ENCODE results near the gene NPB. TPM values are rescaled to one million over a fixed set of nuclear protein-coding genes. Genes with fewer than 3 reads are reported as not detected.

NPB gene
- total RNA-seq, 8 experiments from 2014 or later: 0.15 to 0.92 (median 0.43) TPM; not detected in 1

- WGBS, 10 experiments: 83 to 100% (median 95%) methylated on average over 1 to 9 of the region's 56 CpGs; no CpG with 5 or more reads in 5 of the 10 experiments
- no peak for ATAC-seq (replicated peaks in 6 of 8)
- in situ Hi-C loops (cut with MboI; ENCODE audit: low pct_unique_long_range_greater_than_20kb in 2 of 9, low sequenced_read_pairs in 9 of 9, unreplicated experiment in 9 of 9): no loop called here
- peak overlapping the region; percentile 49 to 78 for H3K27ac ChIP-seq
- peaks cover 24 to 31% of the 10 kb centered on the region in 2 donors for H3K4me1 ChIP-seq (replicated peaks in 1 of 2)
- H3K4me3 ChIP-seq: no peak overlapping the region
Measured at GRCh38 chr17:81940538-81941483, 38.8 kb downstream of the NPB start.

GRCh38 chr17:81941484-81942166 lies 39.6 kb downstream of the NPB start:
- no peak overlapping the region for H3K4me3 ChIP-seq
- H3K4me1 ChIP-seq (replicated peaks in 1 of 2): peaks cover 19 to 23% of the 10 kb centered on the region in 2 donors
- peak in 5 of 8 experiments; percentile 49 to 70 (median 56) for ATAC-seq (replicated peaks in 6 of 8)
- H3K27ac ChIP-seq: peak overlapping the region; percentile 49 to 78
- WGBS, 10 experiments: 2 to 100% (median 40%) methylated on average over 2 to 7 of the region's 30 CpGs; no CpG with 5 or more reads in 5 of the 10 experiments
- in situ Hi-C loops (cut with MboI; ENCODE audit: low pct_unique_long_range_greater_than_20kb in 2 of 9, low sequenced_read_pairs in 9 of 9, unreplicated experiment in 9 of 9): no loop called here

GRCh38 chr17:81942167-81942553 lies 40.1 kb downstream of the NPB start:
- WGBS, 10 experiments: 64% methylated on average over 2 of the region's 12 CpGs; no CpG with 5 or more reads in 9 of the 10 experiments
- H3K27ac ChIP-seq: peak overlapping the region in 1 of 2 donors; percentile 40
- no peak overlapping the region for H3K4me3 ChIP-seq

DNA sequence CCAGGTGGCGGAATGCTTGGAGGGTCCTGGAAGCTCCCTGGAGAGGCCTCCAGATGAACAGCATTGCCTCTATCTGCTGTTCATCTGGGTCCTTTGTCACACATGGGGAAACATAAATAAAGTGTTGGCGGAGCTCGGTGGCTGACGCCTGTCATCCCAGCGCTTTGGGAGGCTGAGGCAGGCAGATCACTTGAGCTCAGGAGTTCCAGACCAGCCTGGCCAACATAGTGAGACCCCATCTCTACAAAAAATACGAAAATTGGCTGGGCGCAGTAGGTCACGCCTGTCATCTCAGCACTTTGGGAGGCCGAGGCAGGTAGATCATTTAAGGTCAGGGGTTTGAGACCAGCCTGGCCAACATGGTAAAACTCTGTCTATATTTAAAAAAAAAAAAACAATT lies 42.8 kb downstream of the NPB start:
- in situ Hi-C loops (cut with MboI; ENCODE audit: low pct_unique_long_range_greater_than_20kb in 2 of 9, low sequenced_read_pairs in 9 of 9, unreplicated experiment in 9 of 9): no loop called here

More at GRCh38 chr17:81942167-81942553, 40.1 kb downstream of the NPB start:
- peak in 3 of 8 experiments; percentile 0 to 1 (median 1) for ATAC-seq (replicated peaks in 6 of 8)
- peaks cover 19 to 23% of the 10 kb centered on the region in 2 donors for H3K4me1 ChIP-seq (replicated peaks in 1 of 2)
- in situ Hi-C loops (cut with MboI; ENCODE audit: low pct_unique_long_range_greater_than_20kb in 2 of 9, low sequenced_read_pairs in 9 of 9, unreplicated experiment in 9 of 9): no loop called here

GRCh38 chr17:81947189-81947588 lies 45.2 kb downstream of the NPB start, which contains the start of gene MYADML2:
Gene MYADML2 (minus strand): TSS chr17:81947233. CDS start chr17:81941741, 5,492 bp downstream.
- Histone ChIP-seq H3K4me3 (no peak within 1 kb of the TSS), H3K4me1 (replicated peaks in 1 of 2) (peaks cover 0 to 3% of the 10 kb centered on the region in 2 donors), H3K27ac (no peak within 1 kb of the TSS)
- in situ Hi-C loops (cut with MboI; ENCODE audit: low pct_unique_long_range_greater_than_20kb in 2 of 9, low sequenced_read_pairs in 9 of 9, unreplicated experiment in 9 of 9): no loop called here
- ATAC-seq (replicated peaks in 6 of 8): peak in 2 of 8 experiments; percentile 11 to 20
- 67 to 86% (median 76%) methylated on average over 1 to 9 of the region's 13 CpGs; no CpG with 5 or more reads in 3 of the 10 experiments for WGBS, 10 experiments

More for the DNA sequence above, 42.8 kb downstream of the NPB start:
- ATAC-seq (replicated peaks in 6 of 8): no peak
- Histone ChIP-seq H3K4me3 (no peak overlapping the region), H3K4me1 (replicated peaks in 1 of 2) (peaks cover 8 to 17% of the 10 kb centered on the region in 2 donors), H3K27ac (no peak overlapping the region)
- 50 to 100% (median 84%) methylated on average over 1 to 8 of the region's 9 CpGs; no CpG with 5 or more reads in 2 of the 10 experiments for WGBS, 10 experiments

DNA sequence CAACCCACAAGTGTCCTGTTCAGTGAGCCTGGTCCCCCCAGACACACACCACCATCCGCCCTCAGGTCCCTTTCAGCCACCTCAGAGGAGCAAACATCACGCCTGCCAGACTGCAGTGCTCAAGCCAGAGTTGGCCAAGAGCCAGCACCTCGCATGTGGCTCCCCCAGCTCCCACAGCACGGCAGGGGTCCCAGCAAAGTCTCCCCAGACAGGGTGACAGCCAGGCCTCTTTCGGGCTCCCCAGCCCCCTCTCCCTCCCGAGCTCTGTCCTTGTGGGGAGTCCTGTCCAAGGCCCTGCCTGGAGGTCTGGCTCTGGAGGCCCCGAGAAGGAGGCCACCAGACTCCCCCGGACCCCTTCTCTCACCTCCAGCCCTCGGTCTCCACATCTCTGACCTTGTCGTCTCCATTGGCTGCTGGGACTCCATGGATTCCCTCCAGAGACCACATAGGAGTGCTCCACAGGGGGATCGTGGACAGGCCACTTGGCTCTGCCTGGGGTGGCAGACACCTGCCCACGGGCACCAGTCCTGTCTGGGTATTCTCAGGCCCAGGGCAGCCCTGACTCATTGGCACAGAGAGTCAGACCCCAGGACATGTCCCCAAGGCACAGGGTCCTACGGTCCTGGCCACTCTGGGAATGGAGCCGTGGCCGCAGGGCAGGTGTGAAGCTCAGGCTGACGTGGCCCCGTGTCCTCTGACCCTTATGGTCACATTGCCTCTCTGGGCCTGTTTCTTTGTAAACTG lies 46.8 kb downstream of the NPB start:
- peak in 4 of 8 experiments; percentile 13 to 21 (median 18) for ATAC-seq (replicated peaks in 6 of 8)
- no peak overlapping the region for H3K4me3 ChIP-seq
- no peak overlapping the region for H3K27ac ChIP-seq
- no peaks in the 10 kb centered on the region for H3K4me1 ChIP-seq (replicated peaks in 1 of 2)
- 20 to 100% (median 100%) methylated on average over 1 to 8 of the region's 17 CpGs; no CpG with 5 or more reads in 3 of the 10 experiments for WGBS, 10 experiments
- in situ Hi-C loops (cut with MboI; ENCODE audit: low pct_unique_long_range_greater_than_20kb in 2 of 9, low sequenced_read_pairs in 9 of 9, unreplicated experiment in 9 of 9): no loop called here

DNA sequence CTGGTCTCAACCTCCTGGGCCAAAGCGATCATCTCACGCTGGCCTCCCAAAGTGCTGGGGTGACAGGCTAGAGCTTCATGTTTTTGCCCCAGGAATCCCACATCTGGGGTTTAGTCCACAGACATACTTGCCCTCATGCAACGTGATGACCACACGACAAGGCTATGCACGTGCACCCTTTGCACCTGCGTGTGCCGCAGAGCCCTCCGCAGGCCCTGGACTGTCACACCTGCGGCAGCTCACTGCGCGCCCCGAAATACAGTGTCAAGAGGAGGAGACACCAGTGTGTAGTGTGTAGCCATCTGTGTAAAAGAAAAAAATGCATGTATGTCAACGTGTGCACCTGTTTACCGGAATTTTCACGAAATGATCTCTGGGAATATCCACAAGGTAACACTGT lies 48.5 kb downstream of the NPB start:
- in situ Hi-C loops (cut with MboI; ENCODE audit: low pct_unique_long_range_greater_than_20kb in 2 of 9, low sequenced_read_pairs in 9 of 9, unreplicated experiment in 9 of 9): no loop called here
- no peak for ATAC-seq (replicated peaks in 6 of 8)
- no peak overlapping the region for H3K27ac ChIP-seq
- WGBS, 10 experiments: 80 to 100% (median 83%) methylated on average over 1 to 12 of the region's 15 CpGs; no CpG with 5 or more reads in 3 of the 10 experiments
- peaks cover 3 to 5% of the 10 kb centered on the region in 2 donors for H3K4me1 ChIP-seq (replicated peaks in 1 of 2)
- H3K4me3 ChIP-seq: no peak overlapping the region

GRCh38 chr17:81951785-81952684 lies 50.0 kb downstream of the NPB start:
- ATAC-seq (replicated peaks in 6 of 8): no peak
- in situ Hi-C loops (cut with MboI; ENCODE audit: low pct_unique_long_range_greater_than_20kb in 2 of 9, low sequenced_read_pairs in 9 of 9, unreplicated experiment in 9 of 9): no loop called here
- no peak overlapping the region for H3K4me3 ChIP-seq
- 0 to 93% (median 64%) methylated on average over 1 to 9 of the region's 13 CpGs; no CpG with 5 or more reads in 1 of the 10 experiments for whole genome bisulfite sequencing, 10 experiments
- H3K4me1 ChIP-seq (replicated peaks in 1 of 2): peaks cover 16% of the 10 kb centered on the region in 2 donors
- H3K27ac ChIP-seq: no peak overlapping the region

Other genes starting within 250 kb of the NPB start
- under 1 TPM in 6 of 8 experiments, not detected in 2; 0.20 to 0.79 (median 0.55) TPM for gene PDE6G, start 245.7 kb upstream of the NPB start, total RNA-seq
- 10 to 100 TPM; 20.2 to 85.8 (median 33.6) TPM for gene OXLD1, start 235.6 kb upstream of the NPB start, total RNA-seq
- gene CCDC137, start 235.5 kb upstream of the NPB start, total RNA-seq: 10 to 100 TPM in 6 of 8 experiments, 1 to 10 TPM in 2; 9.1 to 34.6 (median 22.5) TPM
- 10 to 100 TPM; 32.5 to 76.0 (median 48.4) TPM for gene ARL16, start 218.4 kb upstream of the NPB start, total RNA-seq
- gene HGS, start 218.2 kb upstream of the NPB start, total RNA-seq: 10 to 100 TPM; 46.1 to 89.5 (median 62.4) TPM
- gene MRPL12, start 198.9 kb upstream of the NPB start, total RNA-seq: 100 to 1,000 TPM in 2 of 8 experiments, 10 to 100 TPM in 6; 17.0 to 155 (median 39.6) TPM
- gene SLC25A10, start 190.0 kb upstream of the NPB start, total RNA-seq: 10 to 100 TPM in 3 of 8 experiments, 1 to 10 TPM in 5; 2.4 to 24.9 (median 5.0) TPM
- under 1 TPM in 4 of 8 experiments, not detected in 4; 0.14 to 0.66 (median 0.32) TPM for gene GCGR, start 98.1 kb upstream of the NPB start, total RNA-seq
- gene MCRIP1, start 68.9 kb upstream of the NPB start, total RNA-seq: 100 to 1,000 TPM in 4 of 8 experiments, 10 to 100 TPM in 4; 18.1 to 139 (median 101) TPM
- 1 to 10 TPM in 4 of 8 experiments, under 1 TPM in 3, not detected in 1; 0.73 to 1.3 (median 1.1) TPM for gene PPP1R27, start 67.2 kb upstream of the NPB start, total RNA-seq
- 100 to 1,000 TPM; 116 to 461 (median 257) TPM for gene P4HB, start 41.7 kb upstream of the NPB start, total RNA-seq
- 100 to 1,000 TPM in 5 of 8 experiments, 10 to 100 TPM in 3; 44.7 to 276 (median 151) TPM for gene ARHGDIA, start 30.9 kb upstream of the NPB start, total RNA-seq
- 100 to 1,000 TPM in 3 of 8 experiments, 10 to 100 TPM in 5; 52.7 to 176 (median 78.1) TPM for gene ALYREF, start 10.7 kb upstream of the NPB start, total RNA-seq
- gene ANAPC11, start 10.5 kb upstream of the NPB start, total RNA-seq: 100 to 1,000 TPM in 6 of 8 experiments, 10 to 100 TPM in 2; 80.4 to 181 (median 120) TPM
- 10 to 100 TPM; 11.3 to 40.6 (median 16.0) TPM for gene PCYT2, start 9.2 kb downstream of the NPB start, total RNA-seq
- 10 to 100 TPM in 7 of 8 experiments, 1 to 10 TPM in 1; 7.2 to 37.9 (median 14.5) TPM for gene SIRT7, start 15.9 kb downstream of the NPB start, total RNA-seq
- gene MAFG, start 25.5 kb downstream of the NPB start, total RNA-seq: 10 to 100 TPM in 5 of 8 experiments, 1 to 10 TPM in 3; 6.6 to 23.9 (median 15.4) TPM
- gene PYCR1, start 35.1 kb downstream of the NPB start, total RNA-seq: 10 to 100 TPM; 31.5 to 97.7 (median 54.0) TPM
- gene MYADML2, start 45.0 kb downstream of the NPB start, total RNA-seq: 1 to 10 TPM in 2 of 8 experiments, under 1 TPM in 6; 0.10 to 1.4 (median 0.47) TPM
- 1 to 10 TPM in 2 of 8 experiments, under 1 TPM in 4, not detected in 2; 0.08 to 1.3 (median 0.40) TPM for gene NOTUM, start 58.9 kb downstream of the NPB start, total RNA-seq
- 10 to 100 TPM; 17.3 to 35.1 (median 26.7) TPM for gene ASPSCR1, start 75.4 kb downstream of the NPB start, total RNA-seq
- gene CENPX, start 120.6 kb downstream of the NPB start, total RNA-seq: 100 to 1,000 TPM in 1 of 8 experiments, 10 to 100 TPM in 7; 40.6 to 116 (median 53.3) TPM
- gene LRRC45, start 121.1 kb downstream of the NPB start, total RNA-seq: 10 to 100 TPM in 5 of 8 experiments, 1 to 10 TPM in 3; 2.8 to 18.1 (median 10.7) TPM
- gene RAC3, start 129.4 kb downstream of the NPB start, total RNA-seq: 10 to 100 TPM in 6 of 8 experiments, 1 to 10 TPM in 2; 1.8 to 92.9 (median 52.3) TPM
- 10 to 100 TPM; 55.7 to 94.5 (median 80.7) TPM for gene DCXR, start 135.5 kb downstream of the NPB start, total RNA-seq
- gene RFNG, start 149.6 kb downstream of the NPB start, total RNA-seq: 10 to 100 TPM; 19.3 to 38.6 (median 28.5) TPM
- gene GPS1, start 149.7 kb downstream of the NPB start, total RNA-seq: 10 to 100 TPM; 54.6 to 97.9 (median 78.2) TPM
- gene DUS1L, start 163.6 kb downstream of the NPB start, total RNA-seq: 10 to 100 TPM; 32.3 to 91.1 (median 47.2) TPM
- gene FASN, start 196.0 kb downstream of the NPB start, total RNA-seq: 100 to 1,000 TPM in 4 of 8 experiments, 10 to 100 TPM in 4; 32.4 to 333 (median 89.0) TPM

Measured in motor neuron (in vitro differentiated cells).